Stimulated activated effector memory CD8-positive, alpha-beta T cell treated with anti-CD3 and anti-CD28 coated beads, Interleukin-12 subunit alpha, Interleukin-12 subunit beta, amount 100 ng/mL, for 72 hours (primary cell): ENCODE measurements around the gene HMGN4.

Experiments
- ATAC-seq: fragments of 150-1000 bp; cut with Tn5 transposase; 2 replicates; pipeline ENCODE4 v1.10.0; 2021
- DNase-seq, 2 donors: peaks; one replicate each; pipeline ENCODE4 v3.0.0; 2021 to 2022; ENCODE audit warnings: low spot score in 2 of 2
- H3K27ac Mint-ChIP-seq: one replicate; pipeline ENCODE4 v1.8.0; 2022; ENCODE audit warnings: mild to moderate bottlenecking, mixed read lengths
- H3K36me3 Mint-ChIP-seq: one replicate; pipeline ENCODE4 v1.8.0; 2022; ENCODE audit warnings: mild to moderate bottlenecking, mixed read lengths
- H3K4me1 Mint-ChIP-seq: one replicate; pipeline ENCODE4 v1.8.0; 2022; ENCODE audit warnings: mixed read lengths
- H3K4me3 Mint-ChIP-seq: one replicate; pipeline ENCODE4 v1.8.0; 2022; ENCODE audit warnings: mild to moderate bottlenecking, mixed read lengths
- H3K9me3 Mint-ChIP-seq: one replicate; pipeline ENCODE4 v1.8.0; 2022; ENCODE audit warnings: mixed read lengths

The HMGN4 gene

GRCh38 chr6:26553635-26554446 lies 15.7 kb downstream of the HMGN4 start:
- peak; percentile 73 for ATAC-seq
- DNase-seq = peak; percentile 69 to 93
- Mint-ChIP-seq H3K27ac (no peak overlapping the region), H3K36me3 (peaks cover 14% of the 10 kb centered on the region), H3K4me1 (peaks cover 31% of the 10 kb centered on the region), H3K9me3 (no peaks in the 10 kb centered on the region), H3K4me3 (no peak overlapping the region)

- H3K4me3 Mint-ChIP-seq = no peak overlapping the region
- peaks cover 31% of the 10 kb centered on the region for H3K4me1 Mint-ChIP-seq
- no peak for DNase-seq
- no peak overlapping the region for H3K27ac Mint-ChIP-seq
- no peaks in the 10 kb centered on the region for H3K9me3 Mint-ChIP-seq
- H3K36me3 Mint-ChIP-seq = peaks cover 14% of the 10 kb centered on the region
- no peak for ATAC-seq
Measured at GRCh38 chr6:26554447-26554696, 16.2 kb downstream of the HMGN4 start.

GRCh38 chr6:26554697-26555504 lies 16.7 kb downstream of the HMGN4 start:
- H3K27ac Mint-ChIP-seq = no peak overlapping the region
- ATAC-seq (peak; percentile 47), DNase-seq (peak in 1 of 2 donors; percentile 81)
- H3K4me1 Mint-ChIP-seq = peaks cover 31% of the 10 kb centered on the region
- no peaks in the 10 kb centered on the region for H3K9me3 Mint-ChIP-seq
- H3K36me3 Mint-ChIP-seq = peaks cover 14% of the 10 kb centered on the region
- H3K4me3 Mint-ChIP-seq = no peak overlapping the region

- ATAC-seq (no peak), DNase-seq (no peak)
- peaks cover 24% of the 10 kb centered on the region for H3K4me1 Mint-ChIP-seq
- H3K36me3 Mint-ChIP-seq = peaks cover 9% of the 10 kb centered on the region
- peak overlapping the region; percentile 90 for H3K27ac Mint-ChIP-seq
- H3K4me3 Mint-ChIP-seq = no peak overlapping the region
- no peaks in the 10 kb centered on the region for H3K9me3 Mint-ChIP-seq
Measured at GRCh38 chr6:26555505-26556262, 17.5 kb downstream of the HMGN4 start.

- H3K36me3 Mint-ChIP-seq = peaks cover 1% of the 10 kb centered on the region
- peaks cover 18% of the 10 kb centered on the region for H3K4me1 Mint-ChIP-seq
- H3K4me3 Mint-ChIP-seq = no peak overlapping the region
- peak overlapping the region; percentile 90 for H3K27ac Mint-ChIP-seq
- peak in 1 of 2 donors; percentile 81 for DNase-seq
- H3K9me3 Mint-ChIP-seq = no peaks in the 10 kb centered on the region
- no peak for ATAC-seq
Measured at GRCh38 chr6:26556263-26557070, 18.3 kb downstream of the HMGN4 start.

- ATAC-seq (no peak), DNase-seq (peak in 1 of 2 donors; percentile 41)
- H3K27ac Mint-ChIP-seq = no peak overlapping the region
- H3K9me3 Mint-ChIP-seq = no peaks in the 10 kb centered on the region
- no peaks in the 10 kb centered on the region for H3K36me3 Mint-ChIP-seq
- no peak overlapping the region for H3K4me3 Mint-ChIP-seq
- H3K4me1 Mint-ChIP-seq = peaks cover 4% of the 10 kb centered on the region
Measured at GRCh38 chr6:26561533-26562466, 23.6 kb downstream of the HMGN4 start.

- ATAC-seq (no peak), DNase-seq (peak in 1 of 2 donors; percentile 26)
- Mint-ChIP-seq H3K36me3 (peaks cover 10% of the 10 kb centered on the region), H3K27ac (no peak overlapping the region), H3K4me3 (no peak overlapping the region), H3K9me3 (peaks cover 2% of the 10 kb centered on the region), H3K4me1 (peaks cover 4% of the 10 kb centered on the region)
Measured at GRCh38 chr6:26563488-26563887, 25.3 kb downstream of the HMGN4 start.

GRCh38 chr6:26568601-26569432 lies 30.7 kb downstream of the HMGN4 start:
- ATAC-seq (peak; percentile 84), DNase-seq (peak; percentile 99 to 100)
- Mint-ChIP-seq H3K27ac (peak overlapping the region; percentile 100), H3K4me1 (peaks cover 30% of the 10 kb centered on the region), H3K9me3 (peaks cover 5% of the 10 kb centered on the region), H3K36me3 (peaks cover 44% of the 10 kb centered on the region), H3K4me3 (peak overlapping the region; percentile 87)

- Mint-ChIP-seq H3K4me1 (peaks cover 30% of the 10 kb centered on the region), H3K4me3 (peak overlapping the region; percentile 87), H3K9me3 (peaks cover 5% of the 10 kb centered on the region), H3K36me3 (peaks cover 44% of the 10 kb centered on the region), H3K27ac (peak overlapping the region; percentile 100)
- ATAC-seq = no peak
- DNase-seq = no peak
Measured at GRCh38 chr6:26569433-26569764, 31.2 kb downstream of the HMGN4 start.

GRCh38 chr6:26570027-26570809 lies 32.1 kb downstream of the HMGN4 start:
- ATAC-seq (no peak), DNase-seq (peak in 1 of 2 donors; percentile 43)
- no peak overlapping the region for H3K27ac Mint-ChIP-seq
- H3K9me3 Mint-ChIP-seq = peaks cover 5% of the 10 kb centered on the region
- H3K4me1 Mint-ChIP-seq = peaks cover 30% of the 10 kb centered on the region
- H3K36me3 Mint-ChIP-seq = peaks cover 44% of the 10 kb centered on the region
- H3K4me3 Mint-ChIP-seq = no peak overlapping the region

GRCh38 chr6:26571592-26572296 lies 33.6 kb downstream of the HMGN4 start:
- ATAC-seq (peak; percentile 63), DNase-seq (peak; percentile 36 to 74)
- Mint-ChIP-seq H3K27ac (peak overlapping the region; percentile 95), H3K4me1 (peaks cover 36% of the 10 kb centered on the region), H3K9me3 (peaks cover 5% of the 10 kb centered on the region), H3K36me3 (peaks cover 50% of the 10 kb centered on the region), H3K4me3 (peak overlapping the region; percentile 73)

GRCh38 chr6:26575494-26575939 lies 37.4 kb downstream of the HMGN4 start:
- no peak overlapping the region for H3K4me3 Mint-ChIP-seq
- peak overlapping the region; percentile 99 for H3K27ac Mint-ChIP-seq
- ATAC-seq (no peak), DNase-seq (peak in 1 of 2 donors; percentile 43)
- peaks cover 7% of the 10 kb centered on the region for H3K9me3 Mint-ChIP-seq
- H3K36me3 Mint-ChIP-seq = peaks cover 35% of the 10 kb centered on the region
- peaks cover 32% of the 10 kb centered on the region for H3K4me1 Mint-ChIP-seq
